Ammon's horn (tissue), 1 donor: Measurements from ENCODE around the gene GDA.

Source experiments
- DNase-seq: peaks from one replicate; pipeline ENCODE4 v3.0.0-alpha.2; 2016; ENCODE audit warnings: low spot score

The GDA gene

DNA sequence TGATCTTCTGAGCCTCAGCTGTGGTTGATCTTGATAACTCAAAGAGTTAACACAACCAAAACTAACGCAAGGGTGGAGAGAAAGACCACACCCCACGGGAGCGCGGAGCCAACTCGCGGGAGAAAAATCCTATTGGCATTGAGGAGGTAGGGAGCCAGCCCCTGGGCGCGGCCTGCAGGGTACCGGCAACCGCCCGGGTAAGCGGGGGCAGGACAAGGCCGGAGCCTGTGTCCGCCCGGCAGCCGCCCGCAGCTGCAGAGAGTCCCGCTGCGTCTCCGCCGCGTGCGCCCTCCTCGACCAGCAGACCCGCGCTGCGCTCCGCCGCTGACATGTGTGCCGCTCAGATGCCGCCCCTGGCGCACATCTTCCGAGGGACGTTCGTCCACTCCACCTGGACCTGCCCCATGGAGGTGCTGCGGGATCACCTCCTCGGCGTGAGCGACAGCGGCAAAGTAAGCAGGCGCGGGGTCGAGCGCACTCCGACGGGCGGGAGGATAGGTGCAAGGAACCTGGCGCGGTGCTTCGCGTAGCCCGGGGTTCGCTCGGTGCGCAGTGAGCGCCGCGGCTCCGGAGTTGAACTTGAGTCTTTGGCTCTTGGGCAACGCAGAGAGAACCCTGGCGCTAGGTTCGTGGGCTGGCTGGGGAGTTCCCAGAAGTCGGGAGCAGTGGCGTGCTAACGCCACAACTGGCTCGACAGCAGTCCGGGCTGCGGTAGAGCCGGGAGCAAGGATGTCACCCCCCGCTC lies at the start of gene GDA:
TSS of gene GDA (plus strand) at position 210 of the 745 bp plus-strand sequence. CDS start at position 330, 120 bp downstream.
- DNase-seq = peak; percentile 16

DNA sequence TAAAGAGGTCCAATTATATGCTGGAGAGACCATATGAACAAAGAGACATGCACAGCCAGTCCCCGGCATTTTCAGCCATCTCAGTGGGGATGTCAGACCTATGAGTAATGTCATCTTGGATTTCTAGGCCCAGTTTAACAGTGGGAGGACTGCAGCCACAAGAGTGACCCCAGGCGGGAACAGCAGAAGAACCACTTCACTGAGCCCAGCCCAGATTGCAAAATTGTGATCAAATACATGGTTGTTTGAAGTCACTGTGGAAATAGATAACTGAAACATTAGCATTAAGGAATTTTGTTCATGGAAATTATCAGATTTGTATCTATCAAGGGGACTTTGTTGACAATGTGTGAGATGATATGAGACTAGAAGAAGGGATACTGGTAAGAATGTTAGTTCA lies 46.7 kb upstream of the GDA start:
- no peak for DNase-seq

DNA sequence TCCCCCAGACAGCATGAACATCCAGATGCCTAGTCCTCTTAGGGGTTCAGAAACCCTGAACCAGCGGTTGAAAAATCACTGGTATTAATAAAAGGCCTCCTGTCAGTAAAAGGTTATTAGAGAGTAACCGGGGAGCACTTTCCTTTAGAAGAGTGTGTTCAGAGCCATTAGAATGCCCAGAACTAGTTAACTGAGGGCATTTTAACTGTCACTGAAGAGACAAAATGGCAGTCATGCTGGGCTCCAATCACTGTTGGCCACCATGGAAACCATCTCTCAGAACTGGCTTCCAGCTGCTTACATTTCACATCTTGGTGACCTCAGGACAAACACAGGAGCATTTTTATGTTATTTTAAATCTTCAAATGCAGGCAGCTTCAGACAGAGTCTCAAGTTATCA lies 36.2 kb upstream of the GDA start:
- DNase-seq = no peak

DNA sequence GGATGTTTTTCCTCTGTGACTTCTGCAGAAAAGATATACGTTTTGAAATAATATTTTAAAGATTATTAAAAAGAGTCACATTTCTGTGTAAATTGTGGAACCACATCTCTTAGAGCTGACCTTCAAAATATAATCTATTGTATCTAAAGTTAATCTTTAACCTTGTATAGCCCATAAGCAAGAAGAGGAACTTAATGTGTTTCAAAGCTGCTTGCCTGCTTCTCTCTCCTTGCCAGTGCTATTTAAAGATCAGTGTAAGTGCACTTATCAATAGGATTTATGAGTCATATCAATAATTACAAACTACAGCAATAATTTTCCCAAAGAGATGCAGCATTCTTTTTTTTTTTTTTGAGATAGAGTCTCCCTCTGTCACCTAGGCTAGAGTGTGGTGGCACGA lies 29.4 kb upstream of the GDA start:
- DNase-seq = no peak

DNA sequence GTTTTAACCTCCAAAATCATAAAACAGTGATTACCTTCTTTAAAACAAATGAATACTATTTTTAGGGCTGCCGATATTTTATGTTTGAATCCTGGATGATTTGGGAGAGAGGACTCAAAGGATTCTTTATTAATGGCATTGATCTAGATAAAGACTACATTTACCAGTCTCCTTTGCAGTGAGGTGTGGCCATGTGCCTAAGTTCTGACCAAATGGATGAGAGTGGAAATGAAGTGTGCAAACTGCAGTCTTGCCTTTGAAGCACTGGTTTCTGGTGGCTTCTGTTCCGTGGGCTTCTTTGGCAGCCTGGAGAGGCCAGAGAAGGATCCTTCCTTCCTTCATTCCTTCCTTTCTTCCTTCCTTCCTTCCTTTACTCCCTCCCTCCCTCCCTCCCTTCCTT lies 24.3 kb upstream of the GDA start:
- DNase-seq = no peak

DNA sequence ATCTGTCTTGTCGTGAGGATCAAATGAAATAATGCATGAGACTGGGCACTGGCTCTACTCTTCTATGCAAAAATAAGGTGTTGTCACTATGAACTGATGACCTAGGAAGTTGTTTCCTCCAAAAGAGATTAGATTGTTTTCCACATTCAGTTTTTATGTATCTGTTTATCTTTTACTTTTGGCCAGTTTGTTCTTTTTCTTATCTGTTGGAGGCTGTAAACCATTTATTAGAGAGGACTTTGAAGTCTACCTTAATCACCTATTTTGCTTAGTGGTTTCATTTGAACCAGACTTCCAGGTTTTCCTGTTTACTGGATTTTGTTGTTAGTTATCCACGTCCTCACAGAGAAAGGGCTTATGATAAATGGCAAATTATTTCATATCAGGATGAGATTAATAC lies 21.5 kb upstream of the GDA start:
- DNase-seq = no peak

DNA sequence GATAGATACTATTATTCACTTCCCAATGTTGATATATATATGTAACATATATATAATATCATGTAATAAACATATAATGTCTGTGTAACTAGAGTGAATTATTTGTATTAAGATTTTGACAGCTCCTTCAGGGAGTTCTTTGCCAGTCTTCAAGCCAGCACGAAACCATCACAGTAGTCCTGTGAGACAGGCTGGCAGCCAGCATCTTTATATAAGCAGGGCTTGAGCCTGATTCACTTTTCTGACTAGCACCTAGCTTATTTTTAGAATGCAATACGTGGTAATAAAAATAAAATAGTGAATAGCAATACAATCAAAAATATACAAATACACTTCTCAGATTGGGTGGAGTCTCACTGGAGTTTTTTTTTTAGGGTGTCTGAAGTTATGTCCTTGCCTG lies 20.7 kb upstream of the GDA start:
- no peak for DNase-seq

DNA sequence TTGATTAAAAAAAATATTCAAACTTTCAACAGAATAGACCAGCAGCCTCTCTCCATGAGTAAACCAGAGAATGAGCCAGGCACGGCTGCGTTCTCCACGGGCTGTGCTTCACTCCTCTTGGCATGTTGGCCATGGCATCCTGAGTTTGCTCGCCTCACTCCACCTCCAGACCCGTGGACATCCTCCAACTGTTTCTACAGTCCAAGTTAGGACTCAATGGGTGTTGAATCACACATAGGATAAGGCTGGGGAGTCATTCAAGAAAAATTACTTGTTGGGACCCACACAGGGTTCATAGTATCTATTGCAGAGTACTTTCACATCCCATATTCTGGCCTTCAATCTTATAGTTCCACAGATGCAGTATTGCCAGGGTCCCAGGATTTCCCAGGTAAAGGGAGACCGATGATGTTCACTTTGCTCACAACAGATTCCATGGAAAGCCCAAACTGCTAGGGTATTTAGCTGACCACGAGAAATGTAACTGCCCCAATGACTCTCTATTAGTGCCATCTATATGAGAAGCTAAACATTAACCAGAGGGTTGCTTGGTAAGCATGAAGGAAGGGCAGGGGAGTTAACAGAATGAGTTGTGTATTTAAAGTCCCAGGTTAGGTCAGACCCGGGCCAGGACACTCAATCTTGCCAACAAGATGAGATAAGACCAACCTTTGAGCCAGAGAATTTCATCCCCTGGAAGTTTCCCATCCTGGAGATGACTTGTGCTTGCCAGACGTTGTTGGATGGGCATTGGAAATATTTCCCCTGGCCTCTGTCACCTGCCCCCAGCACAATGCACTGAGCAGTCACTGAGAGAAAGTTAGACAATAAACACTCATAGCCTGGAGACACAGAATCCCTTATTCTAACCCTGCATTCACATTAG lies 19.7 kb upstream of the GDA start:
- DNase-seq = no peak

DNA sequence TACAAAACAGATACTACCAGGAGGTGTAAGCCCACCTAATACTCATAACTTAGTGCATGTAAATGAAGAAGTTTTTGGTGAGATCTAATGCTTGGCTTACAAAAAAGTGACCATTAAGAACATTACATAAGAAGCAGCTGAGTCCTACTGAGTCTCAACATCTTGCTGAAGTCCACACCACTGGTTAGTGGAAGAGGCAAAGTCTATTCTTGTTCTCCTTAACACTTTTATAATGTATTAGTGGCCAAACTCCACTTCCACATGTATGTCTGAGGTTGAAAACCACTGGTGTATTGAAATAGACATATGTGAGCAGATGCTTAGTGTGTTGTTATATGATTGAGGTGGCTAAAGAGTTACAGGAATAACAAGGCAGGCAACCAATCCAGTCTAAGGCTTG lies 18.9 kb upstream of the GDA start:
- no peak for DNase-seq

DNA sequence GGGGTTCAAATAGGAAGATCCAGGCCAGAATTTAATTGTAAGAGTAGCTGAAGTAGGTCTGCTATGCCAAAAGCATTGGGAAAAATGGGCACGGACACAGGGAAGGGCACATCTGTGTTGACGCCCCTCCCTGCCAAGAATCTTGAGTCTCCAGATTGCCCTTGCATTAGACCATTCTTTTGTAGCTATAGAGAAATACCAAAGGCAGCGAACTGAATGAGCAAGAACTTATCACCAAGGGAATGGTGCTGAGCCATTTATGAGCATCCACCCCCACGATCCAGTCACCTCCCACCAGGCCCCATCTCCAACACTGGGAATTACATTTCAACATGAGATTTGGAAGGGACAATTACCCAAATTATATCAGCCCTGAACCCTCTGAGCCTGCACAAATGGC lies 18.0 kb upstream of the GDA start:
- no peak for DNase-seq

DNA sequence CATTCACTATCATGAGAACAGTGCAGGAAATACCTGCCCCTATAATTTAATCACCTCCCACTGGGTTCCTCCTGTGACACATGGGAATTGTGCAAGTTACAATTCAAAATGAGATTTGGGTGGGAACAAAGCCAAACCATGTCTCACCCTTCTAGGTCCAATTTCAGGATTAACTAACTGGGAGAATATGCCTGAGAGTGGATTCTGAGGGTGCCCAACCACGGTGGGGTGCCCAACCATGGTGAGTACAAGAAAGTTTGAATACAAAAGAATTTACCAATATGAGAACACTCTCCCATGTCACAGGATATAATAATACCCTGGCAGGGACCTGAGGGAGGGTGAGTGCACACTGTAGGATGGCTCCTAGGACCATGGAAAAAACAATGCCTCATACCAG lies 17.2 kb upstream of the GDA start:
- no peak for DNase-seq

DNA sequence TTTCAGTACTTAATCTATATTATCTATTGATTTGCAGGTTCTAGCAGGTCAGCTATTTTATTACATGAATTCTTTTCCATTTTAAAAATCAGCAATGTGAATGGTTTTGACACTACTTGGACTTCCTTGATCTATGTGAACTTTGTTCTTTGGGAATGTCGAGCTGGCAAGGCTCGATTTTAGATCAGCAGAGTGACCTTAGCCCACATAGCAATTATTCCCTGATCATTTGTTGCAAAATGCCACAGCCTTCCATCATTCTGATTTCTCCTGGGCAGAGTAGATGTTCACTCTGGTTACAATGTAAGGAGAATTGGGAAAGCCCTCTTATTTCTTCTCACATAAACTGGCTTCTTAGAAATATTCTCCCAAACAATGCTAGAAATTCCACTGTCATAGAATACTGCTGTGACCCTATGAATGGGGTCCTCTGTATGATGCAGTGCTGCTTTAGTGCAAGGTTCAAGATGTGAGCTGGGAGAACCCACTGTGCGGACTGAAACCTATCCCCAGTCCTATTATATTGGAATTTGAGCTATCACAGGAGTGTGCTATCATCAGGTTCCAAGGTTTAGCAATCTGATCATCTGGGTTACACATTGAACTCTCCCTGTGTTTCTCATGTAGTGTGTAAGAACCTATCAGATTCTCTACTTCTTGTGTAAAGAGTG lies 15.7 kb upstream of the GDA start:
- DNase-seq = no peak

DNA sequence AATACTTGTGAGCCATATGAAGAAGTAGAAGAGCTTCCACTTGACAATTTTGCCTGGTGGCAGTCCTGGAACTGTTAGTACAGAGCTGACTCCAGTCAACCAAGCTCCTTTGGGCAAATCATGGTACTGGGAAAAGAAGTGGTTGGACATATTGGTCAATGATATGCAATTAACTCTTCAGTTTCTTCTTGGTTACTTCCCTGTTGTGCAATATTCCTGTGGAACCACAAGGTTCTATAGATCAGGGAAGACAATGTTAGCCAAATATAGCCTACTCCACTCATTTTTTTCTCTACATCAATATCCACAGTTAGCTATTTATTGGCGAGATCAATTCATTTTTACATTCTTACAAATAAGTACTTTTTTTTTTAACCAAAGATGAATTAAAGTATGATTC lies 14.4 kb upstream of the GDA start:
- no peak for DNase-seq

DNA sequence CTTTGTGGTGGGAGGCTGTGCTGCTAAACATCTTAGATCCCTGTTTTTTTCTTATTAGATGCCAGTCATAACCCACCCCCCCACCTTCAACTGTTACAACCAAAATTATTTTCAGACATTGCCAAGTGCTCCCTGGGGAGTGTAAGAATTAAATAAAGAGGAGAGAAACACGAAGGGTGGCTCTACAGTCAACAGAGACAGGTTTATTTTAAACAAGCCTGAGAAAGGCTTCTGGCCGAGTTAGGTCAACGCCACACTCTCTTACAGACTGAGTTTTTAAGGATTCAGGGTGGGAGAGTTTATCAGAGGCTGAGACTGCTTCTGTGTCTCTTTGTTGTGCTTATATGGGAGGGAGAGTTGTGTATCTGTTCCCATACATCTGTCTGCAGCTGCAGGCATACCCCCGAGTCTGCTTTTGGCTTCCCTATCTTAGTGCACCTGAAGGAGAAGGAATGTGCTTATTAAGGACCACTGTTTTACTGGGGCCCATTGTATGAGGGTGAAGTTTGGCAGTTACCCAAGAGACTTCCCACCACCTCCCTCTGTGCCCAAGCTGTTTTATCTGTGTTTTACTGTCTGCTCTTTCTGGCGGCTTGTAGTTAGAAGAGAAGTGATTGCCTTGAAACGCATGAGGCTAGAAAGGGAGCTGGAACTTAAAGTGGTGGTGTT lies 11.4 kb upstream of the GDA start:
- peak; percentile 23 for DNase-seq

DNA sequence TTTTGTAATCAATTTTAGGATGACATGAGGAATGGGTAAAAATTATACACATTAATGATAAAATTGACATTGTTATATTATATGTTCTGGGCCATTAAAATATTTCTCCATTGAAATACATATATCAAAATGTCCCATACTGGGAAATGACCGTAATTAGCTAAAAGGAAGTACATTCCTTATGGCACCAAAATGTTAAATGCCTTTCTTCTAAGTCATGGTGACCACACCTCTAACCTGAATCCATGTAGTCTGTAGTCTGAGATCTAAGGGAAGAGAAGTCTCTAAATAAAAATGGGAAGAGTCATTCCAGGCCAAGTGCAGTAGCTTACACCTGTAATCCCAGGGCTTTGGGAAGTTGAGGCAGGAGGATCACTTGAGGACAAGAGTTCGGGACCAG lies 10.0 kb upstream of the GDA start:
- DNase-seq = no peak

DNA sequence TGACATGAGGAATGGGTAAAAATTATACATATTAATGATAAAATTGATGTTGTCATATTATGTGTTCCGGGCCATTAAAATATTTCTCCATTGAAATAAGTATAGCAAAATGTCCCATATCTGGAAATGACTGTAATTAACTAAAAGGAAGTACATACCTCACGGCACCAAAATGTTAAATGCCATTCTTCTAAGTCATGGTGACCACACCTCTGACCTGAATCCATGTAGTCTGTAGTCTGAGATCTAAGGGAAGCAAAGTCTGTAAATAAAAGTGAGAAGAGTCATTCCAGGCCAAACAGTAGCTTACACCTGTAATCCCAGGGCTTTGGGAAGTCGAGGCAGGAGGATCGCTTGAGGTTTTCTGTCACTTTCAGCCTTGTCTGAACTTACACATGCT lies 8.7 kb upstream of the GDA start:
- DNase-seq = no peak

DNA sequence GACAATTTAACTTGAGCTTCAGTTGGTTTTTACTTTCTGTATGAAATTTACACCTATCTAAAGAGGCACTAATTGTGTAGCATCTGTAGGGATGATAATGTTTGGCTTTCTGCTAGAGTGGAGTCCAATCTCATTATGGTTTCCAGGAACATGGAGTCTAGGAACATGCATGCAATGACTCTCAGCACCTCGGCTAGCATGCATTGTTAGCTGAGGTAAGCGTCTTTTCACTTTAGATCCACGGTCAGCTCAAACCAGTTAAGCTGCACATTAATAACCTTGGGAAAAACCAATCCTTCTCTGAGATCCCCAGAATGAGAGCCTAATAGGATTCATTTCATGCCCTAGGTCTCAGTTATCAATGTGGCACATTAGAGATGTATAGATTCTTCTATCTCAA lies 7.8 kb upstream of the GDA start:
- no peak for DNase-seq

DNA sequence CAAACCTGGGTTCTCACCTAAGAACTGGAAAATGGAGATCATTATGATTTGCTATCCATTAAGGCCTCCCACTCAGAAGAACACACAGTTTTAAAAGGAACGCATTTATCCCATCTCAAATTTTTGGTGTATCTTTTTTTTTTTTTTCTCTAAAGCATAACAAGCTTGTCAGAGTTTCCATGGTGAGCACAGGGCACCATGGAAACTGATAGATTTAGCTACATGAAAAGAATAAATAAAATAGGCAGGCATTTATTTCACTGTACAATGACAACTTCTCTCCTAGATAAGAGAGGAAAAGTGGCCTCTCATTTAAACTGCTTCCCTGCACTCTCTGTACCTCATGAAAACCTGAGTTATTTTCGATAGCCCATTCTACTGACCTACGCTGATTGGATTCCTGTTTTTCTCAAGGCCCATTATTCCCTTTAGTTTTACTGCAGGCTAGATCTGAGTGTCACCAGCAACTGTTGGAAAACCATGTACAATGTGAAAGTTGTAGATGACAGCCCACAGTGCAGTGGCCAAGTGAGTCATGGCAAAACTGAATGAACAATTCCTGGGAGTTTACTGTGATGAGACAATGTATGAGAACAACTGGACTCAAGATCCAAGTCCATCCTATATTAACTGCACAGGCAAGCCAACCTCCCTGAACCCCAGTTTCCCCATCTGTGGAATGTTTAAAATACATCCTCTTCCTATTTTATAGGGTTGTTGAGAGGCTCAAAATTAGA lies 4.3 kb upstream of the GDA start:
- DNase-seq = peak; percentile 27

DNA sequence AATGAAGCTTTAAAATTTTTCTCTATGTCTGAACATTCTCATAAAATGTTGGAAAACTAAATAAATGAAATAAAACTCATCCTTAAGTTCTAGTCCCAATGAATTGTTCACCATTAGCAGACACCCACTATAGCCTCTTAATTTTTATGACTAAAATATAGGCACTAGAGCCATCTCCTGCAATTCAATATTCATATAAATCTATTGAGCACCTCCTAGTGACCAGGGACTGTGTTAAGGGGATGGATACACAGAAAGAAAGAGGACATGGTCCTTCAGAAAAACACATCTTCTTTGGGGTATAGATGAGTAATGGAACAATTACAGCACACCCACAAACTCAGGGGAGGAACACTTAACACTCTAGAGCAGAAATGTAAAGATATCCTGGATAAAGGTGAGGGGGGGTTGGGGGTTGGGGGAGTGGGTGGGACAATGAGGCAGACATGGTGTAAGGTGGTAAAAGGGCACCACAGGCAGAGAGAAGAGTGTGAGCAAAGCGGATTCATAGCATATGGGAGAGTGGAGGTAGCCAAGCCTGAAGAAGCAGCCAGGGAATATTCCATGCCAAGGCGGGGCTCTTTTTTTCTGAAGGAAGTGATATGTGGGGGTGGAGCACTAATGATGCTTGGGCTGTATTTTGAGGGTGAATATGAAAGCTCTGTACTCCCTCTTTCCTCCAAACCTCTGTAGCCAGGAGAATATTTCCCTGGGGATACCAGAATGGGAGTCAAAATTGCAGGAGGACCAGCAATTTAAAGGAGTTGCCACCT lies 3.3 kb upstream of the GDA start:
- no peak for DNase-seq

DNA sequence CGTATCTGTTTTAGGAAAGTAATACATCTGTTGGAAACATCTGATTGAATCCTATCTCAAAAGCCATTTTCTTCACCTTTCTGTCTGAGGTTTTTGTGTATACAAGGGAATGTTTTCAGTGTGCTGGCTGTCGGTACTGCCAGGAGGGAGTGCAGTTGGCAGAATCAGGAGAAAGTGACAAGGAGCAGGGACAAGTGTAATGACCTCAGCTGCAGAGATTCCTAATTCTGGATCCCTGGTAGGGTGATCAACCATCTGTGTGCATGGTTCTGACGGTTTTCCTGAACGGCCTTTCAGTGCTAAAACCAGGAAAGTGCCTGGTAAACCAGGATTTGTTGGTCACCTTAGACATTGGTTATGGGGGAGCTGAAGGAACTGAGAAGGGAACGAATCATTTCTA lies 1.6 kb upstream of the GDA start:
- DNase-seq = no peak

DNA sequence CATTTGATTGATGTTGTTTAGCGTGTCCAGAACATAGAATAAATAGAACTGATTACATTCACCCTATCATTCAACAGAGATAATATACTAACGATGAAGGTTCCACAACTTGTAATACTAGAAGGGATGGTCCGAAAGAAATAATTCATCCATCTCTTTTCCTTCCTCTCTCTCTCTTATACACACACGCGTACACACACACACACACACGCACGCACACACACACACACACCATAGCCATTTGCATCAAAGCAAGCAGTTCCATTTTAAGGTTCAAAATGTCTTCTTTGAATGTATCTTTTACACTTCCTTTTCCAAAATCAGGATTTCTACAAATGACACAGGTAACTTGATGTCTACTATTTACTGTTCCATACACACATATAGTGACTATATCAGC lies 887 bp downstream of the GDA start:
- DNase-seq = no peak
